Measurements from ENCODE around the gene NR4A2. TPM values are rescaled to one million over a fixed set of nuclear protein-coding genes. Genes with fewer than 3 reads are reported as not detected.

NR4A2 gene
- total and polyA plus RNA-seq, 2 donors from 2014 or later: 2.4 to 3.1 TPM

DNA sequence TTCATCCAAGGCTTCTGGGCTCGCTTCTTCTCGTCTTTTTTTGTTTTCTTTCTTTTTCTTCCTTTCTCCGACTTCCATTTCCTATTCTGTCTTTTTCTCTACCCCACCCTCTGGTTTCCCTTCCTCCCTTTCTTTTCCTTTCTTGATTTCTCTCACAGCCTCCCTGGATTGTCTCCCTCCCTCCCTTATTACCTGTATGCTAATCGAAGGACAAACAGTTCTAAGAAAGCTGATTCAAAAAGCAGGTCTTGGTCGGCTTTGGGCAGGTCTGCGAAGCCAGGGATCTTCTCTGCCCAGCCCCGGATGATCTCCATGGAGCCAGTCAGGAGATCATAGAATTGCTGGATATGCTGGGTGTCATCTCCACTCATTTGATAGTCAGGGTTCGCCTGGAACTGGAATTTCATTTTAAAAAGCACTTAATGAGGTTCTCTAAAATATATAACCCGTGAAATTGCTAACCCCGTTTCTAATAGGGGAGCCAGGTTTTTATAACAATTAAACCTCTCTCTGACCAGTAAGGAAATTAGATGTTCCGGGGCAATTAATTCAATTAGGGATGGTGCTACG lies 5.9 kb downstream of the NR4A2 start:
- TF ChIP-seq, protein P1, sequence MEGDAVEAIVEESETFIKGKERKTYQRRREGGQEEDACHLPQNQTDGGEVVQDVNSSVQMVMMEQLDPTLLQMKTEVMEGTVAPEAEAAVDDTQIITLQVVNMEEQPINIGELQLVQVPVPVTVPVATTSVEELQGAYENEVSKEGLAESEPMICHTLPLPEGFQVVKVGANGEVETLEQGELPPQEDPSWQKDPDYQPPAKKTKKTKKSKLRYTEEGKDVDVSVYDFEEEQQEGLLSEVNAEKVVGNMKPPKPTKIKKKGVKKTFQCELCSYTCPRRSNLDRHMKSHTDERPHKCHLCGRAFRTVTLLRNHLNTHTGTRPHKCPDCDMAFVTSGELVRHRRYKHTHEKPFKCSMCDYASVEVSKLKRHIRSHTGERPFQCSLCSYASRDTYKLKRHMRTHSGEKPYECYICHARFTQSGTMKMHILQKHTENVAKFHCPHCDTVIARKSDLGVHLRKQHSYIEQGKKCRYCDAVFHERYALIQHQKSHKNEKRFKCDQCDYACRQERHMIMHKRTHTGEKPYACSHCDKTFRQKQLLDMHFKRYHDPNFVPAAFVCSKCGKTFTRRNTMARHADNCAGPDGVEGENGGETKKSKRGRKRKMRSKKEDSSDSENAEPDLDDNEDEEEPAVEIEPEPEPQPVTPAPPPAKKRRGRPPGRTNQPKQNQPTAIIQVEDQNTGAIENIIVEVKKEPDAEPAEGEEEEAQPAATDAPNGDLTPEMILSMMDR (IDR thresholded peaks at IDR 0.05; ENCODE audit: borderline replicate concordance, extremely low read depth, insufficient read depth): no peak
- Histone ChIP-seq H3K4me3 (ENCODE audit: low read length in 3 of 3) (no peak overlapping the region), H3K9ac (ENCODE audit: low read length in 3 of 3) (no peak overlapping the region), H3K27ac (ENCODE audit: low read depth in 2 of 2, low read length in 2 of 2) (no peak overlapping the region), H3K36me3 (ENCODE audit: control insufficient read depth in 2 of 3, insufficient read depth in 3 of 3, low read length in 3 of 3) (no peaks in the 10 kb centered on the region), H3K27me3 (ENCODE audit: control insufficient read depth, insufficient read depth, low read length) (peaks cover 93% of the 10 kb centered on the region), H3K4me1 (ENCODE audit: control insufficient read depth in 2 of 3, insufficient read depth in 2 of 3, low read depth in 1 of 3, low read length in 3 of 3) (peaks cover 0 to 5% (median 0%) of the 10 kb centered on the region in 3 donors), H3K9me3 (ENCODE audit: control insufficient read depth in 2 of 3, insufficient read depth in 1 of 3, low read length in 3 of 3) (no peaks in the 10 kb centered on the region)
- peak in 2 of 5 donors; percentile 28 to 48 for DNase-seq
- FAIRE-seq: no peak
- intact Hi-C loops (cut with DNase I): no loop called here

- Histone ChIP-seq H3K4me1 (ENCODE audit: control insufficient read depth in 2 of 3, insufficient read depth in 2 of 3, low read depth in 1 of 3, low read length in 3 of 3) (peaks cover 0 to 4% (median 3%) of the 10 kb centered on the region in 3 donors), H3K9ac (ENCODE audit: low read length in 3 of 3) (no peak overlapping the region), H3K36me3 (ENCODE audit: control insufficient read depth in 2 of 3, insufficient read depth in 3 of 3, low read length in 3 of 3) (no peaks in the 10 kb centered on the region), H3K27me3 (ENCODE audit: control insufficient read depth, insufficient read depth, low read length) (peaks cover 93% of the 10 kb centered on the region), H3K4me3 (ENCODE audit: low read length in 3 of 3) (no peak overlapping the region), H3K27ac (ENCODE audit: low read depth in 2 of 2, low read length in 2 of 2) (no peak overlapping the region), H3K9me3 (ENCODE audit: control insufficient read depth in 2 of 3, insufficient read depth in 1 of 3, low read length in 3 of 3) (no peaks in the 10 kb centered on the region)
- TF ChIP-seq, protein P1 (IDR thresholded peaks at IDR 0.05; ENCODE audit: borderline replicate concordance, extremely low read depth, insufficient read depth): no peak
- no peak for FAIRE-seq
- peak in 1 of 5 donors; percentile 22 for DNase-seq
- intact Hi-C loops (cut with DNase I): no loop called here
Measured at GRCh38 chr2:156325688-156326525, 6.6 kb downstream of the NR4A2 start.

GRCh38 chr2:156323754-156324153 lies 8.8 kb downstream of the NR4A2 start:
- FAIRE-seq: no peak
- TF ChIP-seq, protein P1 (IDR thresholded peaks at IDR 0.05; ENCODE audit: borderline replicate concordance, extremely low read depth, insufficient read depth): no peak
- no peaks in the 10 kb centered on the region for H3K36me3 ChIP-seq (ENCODE audit: control insufficient read depth in 2 of 3, insufficient read depth in 3 of 3, low read length in 3 of 3)
- H3K9ac ChIP-seq (ENCODE audit: low read length in 3 of 3): no peak overlapping the region
- H3K9me3 ChIP-seq (ENCODE audit: control insufficient read depth in 2 of 3, insufficient read depth in 1 of 3, low read length in 3 of 3): no peaks in the 10 kb centered on the region
- intact Hi-C loops (cut with DNase I): no loop called here
- no peak overlapping the region for H3K4me3 ChIP-seq (ENCODE audit: low read length in 3 of 3)
- H3K27me3 ChIP-seq (ENCODE audit: control insufficient read depth, insufficient read depth, low read length): peaks cover 89% of the 10 kb centered on the region
- peaks cover 0 to 5% (median 3%) of the 10 kb centered on the region in 3 donors for H3K4me1 ChIP-seq (ENCODE audit: control insufficient read depth in 2 of 3, insufficient read depth in 2 of 3, low read depth in 1 of 3, low read length in 3 of 3)
- no peak overlapping the region for H3K27ac ChIP-seq (ENCODE audit: low read depth in 2 of 2, low read length in 2 of 2)
- DNase-seq: peak in 1 of 5 donors; percentile 25
